C1 segment of cervical spinal cord (tissue), 14 donors: ENCODE results near the gene DCLK1.

Experiments
- DNase-seq, 14 donors: peaks; one replicate each; lab custom pipeline; 2025; lab: John Stamatoyannopoulos, UW

DCLK1 gene

DNA sequence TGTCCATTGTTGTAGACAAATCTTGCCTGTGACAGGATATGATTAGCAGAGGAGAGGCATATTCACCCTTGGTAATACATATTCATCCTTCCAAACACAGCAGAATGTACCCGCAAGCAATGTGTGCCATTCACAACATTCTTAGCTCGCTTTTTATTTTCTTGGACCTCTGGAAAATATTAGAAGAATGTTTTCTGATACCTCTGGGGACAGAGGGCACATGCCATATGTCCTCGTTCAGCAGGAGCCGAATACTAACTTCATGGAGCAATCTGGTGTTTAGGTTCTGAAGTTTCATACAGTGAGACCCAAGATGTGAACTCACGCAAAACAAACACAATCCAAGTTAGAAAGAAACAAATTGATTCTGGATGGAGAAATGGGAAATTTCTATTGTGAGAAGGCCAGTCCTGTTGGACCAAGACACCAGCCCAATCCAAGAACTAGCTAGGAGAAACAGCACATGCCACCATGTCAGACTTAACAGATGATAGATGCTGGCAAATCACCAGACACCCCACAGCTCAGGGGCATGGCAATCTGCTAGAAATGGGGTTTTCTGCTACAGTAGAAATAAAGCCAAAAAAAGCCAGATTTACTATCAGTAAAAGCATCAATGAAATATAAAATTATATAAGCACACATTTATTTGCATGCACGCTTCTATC, 297.4 kb downstream of the DCLK1 start:
- DNase-seq, result peak in 1 of 14 donors; percentile 86

DNA sequence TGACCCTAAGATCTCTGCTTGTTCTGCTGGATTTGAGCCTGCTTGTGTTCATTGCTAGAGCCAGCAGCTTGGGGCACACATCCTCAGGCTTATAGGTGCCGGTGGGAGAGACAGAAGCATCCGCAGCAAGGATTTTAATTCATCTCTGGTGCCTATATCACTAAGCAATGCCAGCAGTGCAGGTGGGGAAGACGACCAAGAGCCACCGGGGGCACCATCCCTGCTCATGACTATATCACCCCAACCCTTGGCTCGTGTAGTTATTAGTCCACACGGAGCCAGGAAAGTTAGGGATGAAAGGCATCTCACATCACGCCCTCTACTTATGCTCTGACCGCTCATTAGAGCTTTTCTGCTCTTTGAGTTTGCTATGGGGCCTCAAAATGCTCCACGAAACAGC, 298.2 kb downstream of the DCLK1 start:
- DNase-seq, result no peak

DNA sequence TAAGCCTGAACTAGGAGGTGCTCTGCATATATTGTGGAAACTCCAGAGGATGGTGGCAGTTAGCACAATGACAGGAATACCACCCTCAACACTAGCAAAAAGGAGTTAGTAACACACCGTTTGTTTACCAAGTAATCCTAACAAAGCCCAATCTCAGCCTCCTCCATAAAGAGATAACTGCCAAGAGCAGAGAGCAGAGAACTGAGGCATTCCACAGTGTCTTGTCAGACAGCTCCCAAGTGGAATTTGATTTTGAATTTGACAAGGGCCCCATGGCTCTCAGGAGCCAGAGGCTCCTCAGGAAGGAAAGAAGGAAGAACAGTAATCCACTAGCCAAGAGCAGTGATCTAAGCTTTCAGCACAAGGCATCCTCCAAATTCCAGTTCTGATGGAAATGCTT, 298.6 kb downstream of the DCLK1 start:
- DNase-seq, result no peak

DNA sequence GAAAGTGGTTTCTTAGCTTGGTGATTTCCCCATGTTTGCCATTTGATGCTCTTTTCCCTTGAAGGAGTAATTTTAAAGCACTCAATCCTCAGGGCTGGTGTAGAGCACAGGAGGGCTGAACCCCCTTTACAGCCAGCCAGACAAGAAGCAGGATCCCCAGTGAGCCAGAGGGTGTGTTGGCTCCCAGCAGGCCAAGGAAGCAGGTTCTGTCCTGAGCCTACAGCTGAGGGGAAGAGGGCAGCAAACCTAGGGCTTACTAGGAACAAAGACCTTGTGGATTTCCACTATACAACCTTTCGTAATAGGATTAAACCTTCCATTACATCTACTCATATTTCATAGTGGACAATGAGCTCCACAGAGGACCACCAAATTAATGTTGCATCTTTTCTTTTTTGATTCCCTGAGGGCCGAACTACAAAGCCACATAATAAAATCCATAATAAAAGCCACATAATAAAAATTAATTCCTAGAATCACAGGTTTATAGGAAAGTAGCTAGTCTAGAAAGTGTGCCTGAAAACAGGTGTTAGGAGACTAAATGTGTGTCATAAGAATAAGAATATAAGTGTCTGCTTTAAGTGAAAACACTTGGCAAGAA, 300.2 kb downstream of the DCLK1 start:
- DNase-seq, result no peak

DNA sequence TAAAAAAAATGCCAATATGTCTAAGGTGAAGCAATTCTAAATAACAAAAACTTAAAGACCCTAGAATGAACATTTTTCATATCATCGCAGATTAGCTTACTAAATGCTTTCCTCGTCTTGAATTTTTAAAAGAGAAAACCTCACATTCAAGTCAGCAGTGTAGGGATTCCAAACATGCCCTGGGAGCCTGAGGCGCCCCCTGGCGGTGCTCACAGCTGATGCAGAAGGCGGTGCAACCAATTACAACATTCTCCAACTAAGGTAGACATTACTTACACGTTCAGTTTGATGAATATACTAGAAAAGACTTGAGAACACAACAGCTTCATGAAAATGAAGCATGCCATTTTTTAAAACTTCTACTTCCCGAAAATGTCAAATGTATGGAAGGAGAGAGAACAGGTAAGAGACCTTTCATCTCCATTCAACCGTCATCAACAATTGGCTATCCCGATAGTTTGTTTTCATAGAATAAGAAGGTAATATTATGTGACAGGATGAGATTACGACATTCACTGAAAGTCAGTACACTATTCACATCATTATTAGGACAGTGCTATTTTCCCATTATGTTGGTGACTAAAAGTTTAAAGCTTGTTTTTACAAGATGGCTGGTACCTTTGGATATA, 304.4 kb downstream of the DCLK1 start:
- no peak for DNase-seq

DNA sequence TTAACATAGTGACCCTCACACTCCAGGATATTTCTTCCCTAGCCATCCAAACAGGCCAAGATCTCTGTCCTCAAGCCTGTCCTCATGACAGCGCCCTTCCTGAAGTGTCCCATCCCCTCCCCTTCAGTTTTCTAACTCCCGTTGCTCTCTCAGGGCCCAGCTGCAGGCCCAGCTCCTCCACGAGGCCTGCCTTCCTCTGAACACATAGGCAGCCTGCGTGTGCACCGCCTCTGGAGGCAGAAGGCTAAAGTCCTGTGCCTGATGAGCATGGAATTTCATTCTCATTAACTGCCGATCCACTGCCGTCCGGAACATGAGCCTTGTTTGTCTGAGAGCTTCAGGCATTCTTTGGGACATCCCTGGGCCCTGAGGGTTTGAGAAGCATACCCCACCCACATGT, 306.4 kb downstream of the DCLK1 start:
- DNase-seq, result no peak

DNA sequence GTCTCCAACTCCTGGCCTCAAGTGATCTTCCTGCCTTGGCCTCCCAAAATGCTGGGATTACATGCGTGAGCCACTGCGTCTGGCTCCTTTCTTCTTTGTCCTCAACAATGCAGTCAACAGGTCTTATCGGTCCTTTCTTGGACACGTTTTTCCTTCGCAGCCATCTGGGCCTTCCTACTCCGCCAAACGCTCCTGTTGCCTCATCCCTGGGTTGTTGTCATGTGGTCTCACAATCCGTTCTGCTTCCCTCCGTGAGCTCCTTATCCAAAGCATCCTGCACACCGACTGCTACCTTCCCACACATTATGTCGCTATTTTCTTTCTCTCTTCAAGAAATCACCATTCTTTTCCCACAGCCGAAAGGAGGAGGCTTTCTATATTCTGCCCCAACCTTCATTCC, 306.8 kb downstream of the DCLK1 start:
- peak in 1 of 14 donors; percentile 22 for DNase-seq

DNA sequence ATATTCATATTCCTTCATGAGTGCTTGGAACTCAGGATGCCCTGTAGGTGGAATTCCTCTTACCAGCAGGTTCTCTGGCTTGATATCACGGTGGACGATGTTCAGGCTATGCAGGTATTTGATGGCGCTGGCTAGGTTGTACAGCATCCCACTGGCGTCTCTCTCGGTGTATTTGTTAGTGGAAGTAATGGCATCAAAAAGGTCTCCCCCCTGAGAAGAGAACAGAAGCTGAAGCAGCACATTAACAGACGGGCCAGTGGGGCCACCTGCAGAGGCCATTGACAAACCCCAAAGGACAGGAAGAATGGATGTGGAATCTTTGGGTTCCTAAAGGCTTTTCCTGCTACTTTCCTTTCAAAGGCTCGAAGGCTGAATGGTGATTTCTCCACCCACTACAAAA, 308.5 kb downstream of the DCLK1 start:
- peak in 1 of 14 donors; percentile 42 for DNase-seq

DNA sequence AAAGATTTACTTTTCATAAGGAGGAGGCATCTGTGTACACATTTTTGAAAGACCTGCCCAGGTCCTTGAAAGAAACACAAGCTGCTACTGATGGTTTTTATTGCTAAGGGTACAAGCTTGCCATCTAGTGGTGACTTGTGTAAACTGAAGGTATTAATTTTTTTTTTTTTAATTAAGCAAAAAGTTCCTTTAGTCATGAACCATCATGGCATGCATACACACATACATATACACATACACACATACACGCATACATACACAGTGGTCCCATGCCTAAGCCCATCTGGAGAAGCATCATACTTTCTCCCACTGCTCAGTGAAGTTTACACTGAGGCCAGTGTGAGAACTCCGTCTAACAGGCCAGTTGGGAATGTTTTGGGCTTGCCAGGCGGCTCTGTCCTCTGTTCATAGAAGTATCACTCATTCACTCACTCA, 312.5 kb downstream of the DCLK1 start:
- DNase-seq, result peak in 1 of 14 donors; percentile 62

DNA sequence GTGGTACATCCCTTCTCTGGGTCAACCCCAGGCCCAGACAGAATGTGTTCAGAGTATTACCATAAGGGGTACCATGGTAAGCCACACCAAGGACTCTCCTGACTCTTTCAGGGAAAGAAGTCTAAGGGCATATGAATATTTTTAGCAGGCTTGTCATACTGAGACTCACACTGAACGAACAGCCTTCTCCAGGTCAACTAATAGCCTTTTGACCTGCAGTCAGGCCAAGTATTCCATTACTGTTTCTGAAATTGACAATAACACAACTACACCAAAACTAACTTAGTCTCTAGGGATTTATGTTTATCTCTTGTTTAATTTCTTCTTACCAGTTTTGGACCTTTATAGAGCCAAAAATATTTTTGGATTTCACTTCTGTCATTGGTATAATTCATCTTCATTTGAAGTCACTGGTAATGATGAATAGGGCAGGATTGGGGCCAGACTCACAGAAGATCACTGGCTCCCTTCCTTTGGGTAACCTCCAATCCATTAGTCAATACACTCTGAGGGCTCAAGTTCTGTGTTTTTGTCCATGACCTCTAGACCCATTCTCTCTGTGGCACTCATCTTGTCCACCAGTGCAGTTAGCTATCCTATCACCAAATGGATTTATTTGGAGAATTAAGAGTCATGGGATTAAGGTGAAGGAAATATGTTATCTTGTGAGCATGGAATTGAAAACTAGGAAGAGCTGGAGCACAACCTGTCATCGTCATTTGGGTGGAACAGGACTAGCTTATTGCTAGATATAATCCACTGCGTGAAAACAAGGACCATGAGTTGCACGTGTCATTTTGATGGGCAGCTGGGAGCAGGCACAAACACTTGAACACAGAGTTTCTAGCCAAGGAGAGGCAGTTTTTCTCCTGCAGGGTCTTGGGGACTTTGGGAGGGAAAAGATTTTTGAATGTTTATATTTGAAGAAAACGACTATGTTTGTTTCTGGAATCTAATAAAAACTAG, 313.3 kb downstream of the DCLK1 start:
- no peak for DNase-seq

DNA sequence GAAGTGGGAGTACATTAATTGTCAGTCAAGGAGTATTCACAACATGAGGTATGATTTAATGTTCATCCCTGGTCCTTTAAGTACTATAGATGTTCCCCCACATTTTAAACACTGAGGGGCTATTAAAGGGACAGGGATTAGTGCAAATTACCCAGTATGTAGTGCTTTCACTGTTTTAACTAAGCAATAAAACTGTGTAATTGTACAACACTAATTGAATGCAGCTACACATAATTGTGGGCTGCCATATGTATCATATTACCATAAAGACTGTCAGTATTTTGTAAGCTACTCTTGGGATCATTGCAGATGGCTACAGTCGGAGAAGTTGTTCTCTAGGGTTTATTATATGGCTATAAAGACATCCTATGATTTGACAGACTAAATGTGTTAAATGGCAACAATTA, 316.6 kb downstream of the DCLK1 start:
- DNase-seq, result no peak

DNA sequence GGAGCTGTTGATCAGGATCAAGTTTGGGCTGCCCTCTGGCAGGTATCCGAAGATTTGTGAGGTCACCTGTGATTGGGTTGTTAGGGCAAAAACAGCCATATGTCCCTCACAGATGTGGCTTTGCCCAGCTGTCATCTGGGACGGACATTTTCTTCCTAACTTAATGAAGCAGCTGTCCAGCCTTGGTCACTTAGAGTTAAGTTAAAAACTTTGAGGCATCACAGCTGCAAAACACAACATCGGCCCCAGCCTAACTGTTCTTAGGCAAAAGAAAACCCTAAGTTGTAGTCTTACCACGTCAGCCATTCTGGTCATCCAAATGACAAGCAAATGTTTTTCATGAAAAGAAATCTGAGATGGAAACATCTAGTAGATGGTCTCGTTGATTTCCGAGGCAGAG, 318.4 kb downstream of the DCLK1 start:
- no peak for DNase-seq

DNA sequence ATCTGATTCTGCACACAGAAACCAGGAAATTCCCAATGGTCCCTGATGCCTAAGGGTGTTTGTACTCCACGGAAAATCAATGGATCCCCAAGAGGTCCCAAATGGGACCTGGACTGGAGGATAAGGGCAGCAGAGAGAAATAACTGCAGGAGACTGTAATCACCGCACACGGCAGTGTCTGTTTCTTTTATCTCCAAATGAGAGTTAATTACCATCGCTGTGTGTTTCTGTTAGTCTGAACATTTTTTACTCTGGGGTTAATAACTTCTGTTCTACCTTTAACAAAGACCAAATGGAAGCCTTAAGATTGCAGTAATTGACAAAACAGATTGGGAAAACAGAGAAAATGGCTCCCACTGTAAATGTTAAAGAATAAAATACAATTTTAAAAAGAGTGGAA, 320.9 kb downstream of the DCLK1 start:
- no peak for DNase-seq

DNA sequence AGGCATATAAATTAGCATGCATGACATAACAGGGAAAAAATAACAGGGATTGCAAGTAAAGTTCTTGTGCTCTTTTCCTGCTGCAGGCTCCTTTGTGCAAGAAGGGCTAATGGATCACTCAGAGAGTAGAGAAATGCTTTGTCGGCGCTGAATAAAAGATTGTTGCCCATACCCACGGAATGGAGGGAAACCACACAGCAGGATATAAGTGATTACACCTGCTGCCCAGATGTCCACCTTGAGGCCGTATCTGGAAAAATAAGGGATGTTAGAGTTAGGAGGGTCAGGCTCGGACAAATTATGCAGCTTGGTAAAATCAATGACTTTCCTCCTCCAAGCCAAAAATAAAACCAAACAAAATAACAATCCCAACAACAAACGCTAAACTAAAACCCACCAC, 322.3 kb downstream of the DCLK1 start:
- DNase-seq, result no peak

DNA sequence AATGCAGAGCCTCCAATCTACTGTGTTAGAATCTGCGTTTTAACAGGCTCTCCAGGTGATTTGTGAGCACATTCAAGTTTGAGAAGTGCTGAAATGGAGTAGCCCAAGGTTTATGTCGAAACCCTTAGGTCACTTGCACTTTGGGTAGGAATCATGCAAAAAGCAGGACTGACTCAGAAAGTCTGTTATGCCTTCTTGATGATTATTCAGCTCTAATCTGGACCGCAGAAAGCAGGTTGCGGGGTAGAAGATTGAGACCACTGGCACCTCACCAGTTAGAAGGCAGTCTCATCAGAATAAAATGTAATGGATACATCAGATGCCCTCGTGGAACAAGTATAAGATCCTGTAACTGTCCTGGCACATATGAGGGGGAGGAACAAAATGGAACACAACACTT, 326.3 kb downstream of the DCLK1 start:
- no peak for DNase-seq

DNA sequence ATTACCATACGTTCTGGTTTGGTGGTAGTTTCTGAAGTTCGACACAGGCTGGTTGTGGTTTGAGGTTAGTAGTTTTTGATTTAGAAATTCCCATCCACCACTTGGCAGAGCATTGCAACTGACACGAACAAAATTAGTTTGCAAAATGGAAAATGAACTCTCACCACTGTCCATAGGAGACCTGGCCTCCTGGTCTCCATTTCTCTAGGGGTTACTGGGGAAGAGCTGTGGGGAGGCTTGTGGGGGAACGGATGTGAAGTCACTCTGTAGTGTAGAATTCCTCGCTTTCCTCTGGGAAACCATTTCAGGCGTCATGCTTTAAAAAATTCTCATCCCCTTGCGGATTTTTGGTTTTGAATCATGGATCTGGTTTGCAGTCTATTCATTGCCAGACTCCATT, 333.2 kb downstream of the DCLK1 start:
- no peak for DNase-seq

DNA sequence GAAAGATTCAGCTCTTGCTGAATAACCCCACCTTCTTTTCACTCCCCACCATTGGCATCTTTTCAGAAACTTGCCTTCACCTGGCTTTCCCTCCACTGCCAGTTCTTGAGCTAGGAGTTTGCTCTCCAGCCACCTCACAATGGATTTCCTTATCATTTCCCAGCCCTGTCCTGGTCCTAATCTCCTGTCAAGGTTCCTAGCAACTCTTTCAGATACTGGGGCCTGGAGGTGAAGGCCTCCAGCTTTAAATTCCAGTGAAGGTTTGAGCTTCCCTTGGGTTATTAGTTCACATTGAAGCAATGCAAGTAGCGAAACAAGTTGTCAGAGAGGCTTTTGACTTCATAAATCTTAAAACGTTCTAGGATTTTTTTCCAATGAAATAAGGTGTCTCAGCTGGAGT, 333.9 kb downstream of the DCLK1 start:
- no peak for DNase-seq

DNA sequence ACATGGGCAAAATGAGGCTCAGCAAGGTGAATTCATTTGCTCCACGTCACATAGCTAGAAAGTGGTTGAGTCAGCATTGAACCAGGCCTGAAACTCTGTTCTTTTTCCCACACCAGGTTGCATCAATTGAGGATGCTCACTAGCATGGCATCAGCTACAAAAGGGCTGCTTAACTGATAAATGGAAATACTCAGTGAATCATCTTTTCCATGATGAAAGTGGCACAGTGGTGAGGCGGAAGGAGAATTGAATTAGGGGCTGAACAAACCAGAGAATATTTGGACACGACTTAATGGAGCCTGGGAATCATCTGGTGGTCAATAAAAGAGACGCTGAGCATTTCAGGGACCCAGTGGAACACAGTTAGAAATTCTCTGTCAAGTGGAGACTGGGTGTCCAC, 334.6 kb downstream of the DCLK1 start:
- DNase-seq, result no peak

DNA sequence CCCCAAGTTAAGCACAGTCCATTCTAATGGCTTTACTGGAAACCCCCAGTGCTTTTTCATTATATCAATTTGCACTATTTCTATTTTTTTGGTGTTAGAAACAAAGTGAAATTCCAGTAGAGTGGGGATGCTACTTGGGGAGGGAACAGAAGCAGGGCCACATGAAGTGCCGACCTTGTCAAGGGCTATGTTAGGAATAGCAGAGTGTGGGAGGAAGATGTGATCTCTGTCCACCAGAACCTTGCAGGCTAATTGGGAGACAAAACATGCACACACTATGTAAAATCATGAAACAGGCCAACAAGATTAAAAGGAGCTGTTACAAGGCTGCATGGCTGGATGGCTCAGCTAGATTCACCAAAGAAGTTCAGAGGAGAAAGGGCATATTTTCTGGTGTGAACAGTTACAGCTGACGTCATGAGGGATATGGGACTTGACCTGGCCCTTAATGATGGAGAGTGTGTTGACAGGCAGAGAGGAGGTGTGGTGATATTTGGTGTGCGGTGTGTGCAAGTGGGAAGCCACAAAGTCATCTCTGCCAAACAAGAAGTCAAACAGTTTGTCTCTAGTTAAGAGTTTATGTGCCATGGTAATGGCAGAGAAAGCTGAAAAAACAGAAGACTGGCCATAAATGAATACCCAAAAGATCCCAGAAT, 336.3 kb downstream of the DCLK1 start:
- DNase-seq, result no peak

DNA sequence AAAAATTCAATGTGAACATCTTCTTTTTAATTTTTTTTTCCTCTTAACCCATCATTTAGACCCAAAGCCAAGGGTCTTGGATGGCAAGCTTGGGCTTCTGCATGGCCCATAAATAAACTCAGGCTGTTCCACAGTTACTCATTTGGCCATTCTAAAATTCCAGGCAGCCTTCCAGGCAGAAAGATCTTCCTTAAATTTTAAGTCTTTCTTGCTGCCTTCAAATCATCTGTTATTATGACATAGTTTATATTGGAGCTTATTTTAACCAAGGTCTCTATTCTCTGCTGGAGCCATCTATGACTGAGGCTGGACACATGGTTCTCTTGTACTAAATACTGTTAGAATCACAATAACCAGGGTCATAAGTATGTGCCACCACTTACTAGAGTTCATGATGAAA, 337.4 kb downstream of the DCLK1 start:
- no peak for DNase-seq

DNA sequence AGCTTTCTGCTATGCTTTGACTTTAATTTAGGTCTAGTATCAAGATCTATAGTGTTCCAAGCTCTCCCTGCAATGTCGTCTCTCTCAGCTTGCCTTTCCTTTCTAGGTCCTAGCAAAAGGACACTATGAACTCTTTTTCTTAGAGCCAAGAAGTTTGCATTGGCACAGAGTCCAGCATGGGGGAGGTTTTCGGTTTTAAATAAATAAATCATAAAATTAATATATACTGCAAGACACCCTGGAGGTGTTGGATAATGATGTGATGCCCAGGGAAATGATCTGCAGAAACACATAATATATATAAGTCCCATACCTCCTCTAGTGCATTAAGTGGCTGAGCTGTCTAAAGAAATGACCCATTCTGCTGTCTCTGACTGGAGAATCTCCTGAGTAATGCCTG, 338.3 kb downstream of the DCLK1 start:
- DNase-seq, result no peak

DNA sequence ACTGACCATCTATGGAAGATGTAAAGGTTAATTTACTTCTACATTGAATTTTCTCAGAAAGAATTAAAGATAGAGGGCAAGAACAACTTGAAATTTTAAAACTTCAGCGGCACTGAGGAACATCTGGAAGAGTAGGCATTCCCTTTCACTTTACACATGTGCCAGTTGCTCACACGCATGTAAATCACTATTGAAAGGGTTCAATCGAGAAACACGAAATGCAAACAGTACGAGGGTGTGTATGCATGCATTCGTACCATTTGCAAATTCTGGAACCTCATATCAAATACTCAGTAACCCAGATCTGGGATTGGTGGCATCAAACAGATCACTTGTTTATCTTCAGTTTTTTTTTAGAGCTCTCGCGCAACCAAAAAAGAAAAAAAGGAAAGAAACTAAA, 339.2 kb downstream of the DCLK1 start:
- DNase-seq, result no peak
